K562 (cell line): Measurements from ENCODE around the gene PNPLA7. TPM values are rescaled to one million over a fixed set of nuclear protein-coding genes. Genes with fewer than 3 reads are reported as not detected.

ENCODE experiments used
- CCNT2 ChIP-seq: IDR thresholded peaks from 2 replicates; pipeline ENCODE4 v1.6.1; 2011; ENCODE audit warnings: borderline replicate concordance, low read depth, mild to moderate bottlenecking, moderate library complexity, mixed read lengths, low read length; ENCODE audit not compliant: insufficient read length; ENCODE audit errors: extremely low read depth
- E2F6 ChIP-seq, 2 experiments: IDR thresholded peaks; 2 replicates each; pipeline ENCODE4 v1.6.1; 2011; ENCODE audit warnings: borderline replicate concordance in 1 of 2, control low read depth in 1 of 2, low read depth in 1 of 2, low read length in 1 of 2, mild to moderate bottlenecking in 1 of 2, mixed read lengths in 1 of 2, moderate library complexity in 1 of 2; ENCODE audit not compliant: insufficient read depth in 1 of 2, insufficient read length in 1 of 2, poor library complexity in 1 of 2, severe bottlenecking in 1 of 2; ENCODE audit errors: extremely low read depth in 1 of 2
- EGR1 ChIP-seq: fragments of 450-650 bp; conservative IDR thresholded peaks from 2 replicates; pipeline ENCODE4 v1.6.1; 2017; ENCODE audit warnings: mild to moderate bottlenecking
- KHSRP ChIP-seq: fragments of 450-650 bp; IDR thresholded peaks from 2 replicates; pipeline ENCODE4 v1.6.1; 2017
- MCM2 ChIP-seq: fragments of 450-650 bp; IDR thresholded peaks from 2 replicates; pipeline ENCODE4 v1.6.1; 2017; ENCODE audit warnings: low read depth, mild to moderate bottlenecking
- MEF2D ChIP-seq: conservative IDR thresholded peaks from 2 replicates; pipeline ENCODE4 v1.6.1; 2016; ENCODE audit warnings: low read depth, missing genetic modification characterization, missing compliant biosample characterization
- NR1H2 ChIP-seq: sonication (generic); formaldehyde crosslinking; IDR thresholded peaks from 2 replicates; pipeline ENCODE4 v1.4.0; 2020; ENCODE audit warnings: mild to moderate bottlenecking, missing genetic modification reagents
- SMAD4 ChIP-seq: fragments of 250-450 bp; sonication (Bioruptor Pico); conservative IDR thresholded peaks from 2 replicates; pipeline ENCODE4 v1.8.0; 2021; ENCODE audit warnings: inconsistent platforms, mild to moderate bottlenecking, moderate library complexity
- TAF1 ChIP-seq: IDR thresholded peaks from 2 replicates; pipeline ENCODE4 v1.6.1; 2011; ENCODE audit warnings: mild to moderate bottlenecking, low read length, moderate library complexity; ENCODE audit not compliant: insufficient read depth, control insufficient read depth, severe bottlenecking; ENCODE audit errors: extremely low read depth
- TAF9B ChIP-seq: fragments of 450-650 bp; IDR thresholded peaks from 2 replicates; pipeline ENCODE4 v1.6.1; 2018; ENCODE audit warnings: mild to moderate bottlenecking; ENCODE audit not compliant: partially characterized antibody
- YBX1 ChIP-seq: fragments of 450-650 bp; IDR thresholded peaks from 2 replicates; pipeline ENCODE4 v1.7.1; 2016; ENCODE audit warnings: mild to moderate bottlenecking
- ZBTB26 ChIP-seq: fragments of 450-650 bp; formaldehyde crosslinking; IDR thresholded peaks from 2 replicates; pipeline ENCODE4 v1.4.0; 2022; ENCODE audit warnings: missing genetic modification characterization
- ZNF41 ChIP-seq: fragments of 250-450 bp; sonication (Bioruptor Pico); conservative IDR thresholded peaks from 2 replicates; pipeline ENCODE4 v1.4.0; 2020; ENCODE audit warnings: mild to moderate bottlenecking
- polyA plus RNA-seq, 8 experiments: library from polyadenylated mRNA; depleted of rRNA in 4 of 8; stranded (reverse) in 5 of 8; unstranded in 3 of 8; fragments of >200 nt; fragmentation: Nextera tagmentation in 2 of 8; fragmentation: Illumina TruSeq in 1 of 8; extraction: Ambion mirVana in 2 of 8; extraction: Trizol in 1 of 8; gene quantifications; 2 replicates each; pipeline versions ENCODE4 v1.2.1 to v1.2.3, GENCODE V29; 2011 to 2014; ENCODE audit warnings: inconsistent platforms in 1 of 8, missing spikeins in 1 of 8
- total RNA-seq, 7 experiments: library from RNA; depleted of rRNA in 6 of 7; stranded (reverse); fragments of >200 nt in 6 of 7; fragmentation: Illumina TruSeq in 2 of 7; extraction: Trizol in 2 of 7; gene quantifications; 2 replicates each; pipeline versions ENCODE4 v1.2.1 to v1.2.3, GENCODE V29; 2011 to 2021; ENCODE audit warnings: low replicate concordance in 1 of 7
- TF ChIP-seq, protein P1 (sequence below): fragments of 450-650 bp; IDR thresholded peaks from 2 replicates; pipeline ENCODE4 v1.6.1; 2016; ENCODE audit warnings: mild to moderate bottlenecking, moderate library complexity

PNPLA7 gene
- total and polyA plus RNA-seq, 9 of the 15 experiments (the other 6 are each of a cell fraction or from before 2014, with no cell fraction given): 0.01 to 0.85 (median 0.19) TPM; not detected in 1

GRCh38 chr9:137482094-137482781 is 68.0 kb downstream of the PNPLA7 start (continued):
- TF ChIP-seq, protein P1, sequence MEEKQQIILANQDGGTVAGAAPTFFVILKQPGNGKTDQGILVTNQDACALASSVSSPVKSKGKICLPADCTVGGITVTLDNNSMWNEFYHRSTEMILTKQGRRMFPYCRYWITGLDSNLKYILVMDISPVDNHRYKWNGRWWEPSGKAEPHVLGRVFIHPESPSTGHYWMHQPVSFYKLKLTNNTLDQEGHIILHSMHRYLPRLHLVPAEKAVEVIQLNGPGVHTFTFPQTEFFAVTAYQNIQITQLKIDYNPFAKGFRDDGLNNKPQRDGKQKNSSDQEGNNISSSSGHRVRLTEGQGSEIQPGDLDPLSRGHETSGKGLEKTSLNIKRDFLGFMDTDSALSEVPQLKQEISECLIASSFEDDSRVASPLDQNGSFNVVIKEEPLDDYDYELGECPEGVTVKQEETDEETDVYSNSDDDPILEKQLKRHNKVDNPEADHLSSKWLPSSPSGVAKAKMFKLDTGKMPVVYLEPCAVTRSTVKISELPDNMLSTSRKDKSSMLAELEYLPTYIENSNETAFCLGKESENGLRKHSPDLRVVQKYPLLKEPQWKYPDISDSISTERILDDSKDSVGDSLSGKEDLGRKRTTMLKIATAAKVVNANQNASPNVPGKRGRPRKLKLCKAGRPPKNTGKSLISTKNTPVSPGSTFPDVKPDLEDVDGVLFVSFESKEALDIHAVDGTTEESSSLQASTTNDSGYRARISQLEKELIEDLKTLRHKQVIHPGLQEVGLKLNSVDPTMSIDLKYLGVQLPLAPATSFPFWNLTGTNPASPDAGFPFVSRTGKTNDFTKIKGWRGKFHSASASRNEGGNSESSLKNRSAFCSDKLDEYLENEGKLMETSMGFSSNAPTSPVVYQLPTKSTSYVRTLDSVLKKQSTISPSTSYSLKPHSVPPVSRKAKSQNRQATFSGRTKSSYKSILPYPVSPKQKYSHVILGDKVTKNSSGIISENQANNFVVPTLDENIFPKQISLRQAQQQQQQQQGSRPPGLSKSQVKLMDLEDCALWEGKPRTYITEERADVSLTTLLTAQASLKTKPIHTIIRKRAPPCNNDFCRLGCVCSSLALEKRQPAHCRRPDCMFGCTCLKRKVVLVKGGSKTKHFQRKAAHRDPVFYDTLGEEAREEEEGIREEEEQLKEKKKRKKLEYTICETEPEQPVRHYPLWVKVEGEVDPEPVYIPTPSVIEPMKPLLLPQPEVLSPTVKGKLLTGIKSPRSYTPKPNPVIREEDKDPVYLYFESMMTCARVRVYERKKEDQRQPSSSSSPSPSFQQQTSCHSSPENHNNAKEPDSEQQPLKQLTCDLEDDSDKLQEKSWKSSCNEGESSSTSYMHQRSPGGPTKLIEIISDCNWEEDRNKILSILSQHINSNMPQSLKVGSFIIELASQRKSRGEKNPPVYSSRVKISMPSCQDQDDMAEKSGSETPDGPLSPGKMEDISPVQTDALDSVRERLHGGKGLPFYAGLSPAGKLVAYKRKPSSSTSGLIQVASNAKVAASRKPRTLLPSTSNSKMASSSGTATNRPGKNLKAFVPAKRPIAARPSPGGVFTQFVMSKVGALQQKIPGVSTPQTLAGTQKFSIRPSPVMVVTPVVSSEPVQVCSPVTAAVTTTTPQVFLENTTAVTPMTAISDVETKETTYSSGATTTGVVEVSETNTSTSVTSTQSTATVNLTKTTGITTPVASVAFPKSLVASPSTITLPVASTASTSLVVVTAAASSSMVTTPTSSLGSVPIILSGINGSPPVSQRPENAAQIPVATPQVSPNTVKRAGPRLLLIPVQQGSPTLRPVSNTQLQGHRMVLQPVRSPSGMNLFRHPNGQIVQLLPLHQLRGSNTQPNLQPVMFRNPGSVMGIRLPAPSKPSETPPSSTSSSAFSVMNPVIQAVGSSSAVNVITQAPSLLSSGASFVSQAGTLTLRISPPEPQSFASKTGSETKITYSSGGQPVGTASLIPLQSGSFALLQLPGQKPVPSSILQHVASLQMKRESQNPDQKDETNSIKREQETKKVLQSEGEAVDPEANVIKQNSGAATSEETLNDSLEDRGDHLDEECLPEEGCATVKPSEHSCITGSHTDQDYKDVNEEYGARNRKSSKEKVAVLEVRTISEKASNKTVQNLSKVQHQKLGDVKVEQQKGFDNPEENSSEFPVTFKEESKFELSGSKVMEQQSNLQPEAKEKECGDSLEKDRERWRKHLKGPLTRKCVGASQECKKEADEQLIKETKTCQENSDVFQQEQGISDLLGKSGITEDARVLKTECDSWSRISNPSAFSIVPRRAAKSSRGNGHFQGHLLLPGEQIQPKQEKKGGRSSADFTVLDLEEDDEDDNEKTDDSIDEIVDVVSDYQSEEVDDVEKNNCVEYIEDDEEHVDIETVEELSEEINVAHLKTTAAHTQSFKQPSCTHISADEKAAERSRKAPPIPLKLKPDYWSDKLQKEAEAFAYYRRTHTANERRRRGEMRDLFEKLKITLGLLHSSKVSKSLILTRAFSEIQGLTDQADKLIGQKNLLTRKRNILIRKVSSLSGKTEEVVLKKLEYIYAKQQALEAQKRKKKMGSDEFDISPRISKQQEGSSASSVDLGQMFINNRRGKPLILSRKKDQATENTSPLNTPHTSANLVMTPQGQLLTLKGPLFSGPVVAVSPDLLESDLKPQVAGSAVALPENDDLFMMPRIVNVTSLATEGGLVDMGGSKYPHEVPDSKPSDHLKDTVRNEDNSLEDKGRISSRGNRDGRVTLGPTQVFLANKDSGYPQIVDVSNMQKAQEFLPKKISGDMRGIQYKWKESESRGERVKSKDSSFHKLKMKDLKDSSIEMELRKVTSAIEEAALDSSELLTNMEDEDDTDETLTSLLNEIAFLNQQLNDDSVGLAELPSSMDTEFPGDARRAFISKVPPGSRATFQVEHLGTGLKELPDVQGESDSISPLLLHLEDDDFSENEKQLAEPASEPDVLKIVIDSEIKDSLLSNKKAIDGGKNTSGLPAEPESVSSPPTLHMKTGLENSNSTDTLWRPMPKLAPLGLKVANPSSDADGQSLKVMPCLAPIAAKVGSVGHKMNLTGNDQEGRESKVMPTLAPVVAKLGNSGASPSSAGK: peak; percentile 88
- TF ChIP-seq ZBTB26 (CRISPR knock-in tag): no peak
- TF ChIP-seq YBX1: no peak
- peak; percentile 59 for TF ChIP-seq EGR1
- no peak for TF ChIP-seq KHSRP
- TF ChIP-seq MCM2: no peak
- TF ChIP-seq SMAD4 (CRISPR knock-in tag): peak; percentile 77
- peak; percentile 44 for TF ChIP-seq TAF1
- peak; percentile 76 to 78 for TF ChIP-seq E2F6 (IDR thresholded peaks at IDR 0.05; ENCODE audit: borderline replicate concordance in 1 of 2, extremely low read depth in 1 of 2, insufficient read depth in 1 of 2, insufficient read length in 1 of 2, low read depth in 1 of 2, low read length in 1 of 2, poor library complexity in 1 of 2, severe bottlenecking in 1 of 2)
- no peak for TF ChIP-seq TAF9B
- TF ChIP-seq ZNF41 (CRISPR knock-in tag): 0 out of 2 replicates have a peak, but pooled peaks have one; percentile 50
- peak; percentile 27; the same call in 1 of the 2 replicates for TF ChIP-seq MEF2D (tag)
- no peak for TF ChIP-seq NR1H2
- TF ChIP-seq CCNT2: no peak
